Colon (tissue), 2 donors: ENCODE data around the gene OGFOD3.

Experiments used
- FAIRE-seq: peaks from 2 replicates; lab custom pipeline; 2012; peaks lifted over from hg19 to GRCh38; lab: Jason Lieb, UNC
- donor health status: control.
- donor health status: control.

The OGFOD3 gene

GRCh38 chr17:82446649-82447048 lies 28.3 kb upstream of the OGFOD3 start:
- FAIRE-seq, result no peak

- no peak for FAIRE-seq
Observed at GRCh38 chr17:82446124-82446523, 27.7 kb upstream of the OGFOD3 start.

GRCh38 chr17:82445542-82445941 lies 27.2 kb upstream of the OGFOD3 start:
- FAIRE-seq, result no peak

GRCh38 chr17:82444941-82445521 lies 26.6 kb upstream of the OGFOD3 start:
- no peak for FAIRE-seq

GRCh38 chr17:82444284-82444893 lies 26.0 kb upstream of the OGFOD3 start:
- no peak for FAIRE-seq

GRCh38 chr17:82443465-82444283 lies 25.3 kb upstream of the OGFOD3 start:
- FAIRE-seq, result no peak

- no peak for FAIRE-seq
Observed at GRCh38 chr17:82442643-82443464, 24.5 kb upstream of the OGFOD3 start.

- FAIRE-seq, result no peak
Observed at GRCh38 chr17:82441691-82442487, 23.5 kb upstream of the OGFOD3 start.

- FAIRE-seq, result no peak
Observed at GRCh38 chr17:82440991-82441627, 22.7 kb upstream of the OGFOD3 start.

GRCh38 chr17:82440469-82440981 lies 22.1 kb upstream of the OGFOD3 start:
- no peak for FAIRE-seq

- no peak for FAIRE-seq
Observed at GRCh38 chr17:82439829-82440365, 21.5 kb upstream of the OGFOD3 start.

- no peak for FAIRE-seq
Observed at GRCh38 chr17:82439194-82439828, 20.9 kb upstream of the OGFOD3 start.

GRCh38 chr17:82438401-82439193 lies 20.2 kb upstream of the OGFOD3 start:
- FAIRE-seq, result no peak

- no peak for FAIRE-seq
Observed at GRCh38 chr17:82437325-82437668, 18.9 kb upstream of the OGFOD3 start.

- FAIRE-seq, result no peak
Observed at GRCh38 chr17:82436601-82437324, 18.4 kb upstream of the OGFOD3 start.

GRCh38 chr17:82435601-82436583 lies 17.5 kb upstream of the OGFOD3 start:
- no peak for FAIRE-seq

- FAIRE-seq, result no peak
Observed at GRCh38 chr17:82435103-82435502, 16.7 kb upstream of the OGFOD3 start.

GRCh38 chr17:82434216-82434565 lies 15.8 kb upstream of the OGFOD3 start:
- no peak for FAIRE-seq
